HG03175 (cell line): ENCODE results near the gene TRIM50.
"Not testable (repeated sequence)": the region's sequence is repeated elsewhere in the genome, so short reads cannot be mapped to it uniquely, and the experiment has no call there.

Source experiments
- ATAC-seq: cut with Tn5 transposase; IDR thresholded peaks from one replicate; pipeline ENCODE4 v1.9.1; 2021; ENCODE audit warnings: mild to moderate bottlenecking, moderate library complexity; ENCODE audit not compliant: unreplicated experiment

Gene TRIM50

DNA sequence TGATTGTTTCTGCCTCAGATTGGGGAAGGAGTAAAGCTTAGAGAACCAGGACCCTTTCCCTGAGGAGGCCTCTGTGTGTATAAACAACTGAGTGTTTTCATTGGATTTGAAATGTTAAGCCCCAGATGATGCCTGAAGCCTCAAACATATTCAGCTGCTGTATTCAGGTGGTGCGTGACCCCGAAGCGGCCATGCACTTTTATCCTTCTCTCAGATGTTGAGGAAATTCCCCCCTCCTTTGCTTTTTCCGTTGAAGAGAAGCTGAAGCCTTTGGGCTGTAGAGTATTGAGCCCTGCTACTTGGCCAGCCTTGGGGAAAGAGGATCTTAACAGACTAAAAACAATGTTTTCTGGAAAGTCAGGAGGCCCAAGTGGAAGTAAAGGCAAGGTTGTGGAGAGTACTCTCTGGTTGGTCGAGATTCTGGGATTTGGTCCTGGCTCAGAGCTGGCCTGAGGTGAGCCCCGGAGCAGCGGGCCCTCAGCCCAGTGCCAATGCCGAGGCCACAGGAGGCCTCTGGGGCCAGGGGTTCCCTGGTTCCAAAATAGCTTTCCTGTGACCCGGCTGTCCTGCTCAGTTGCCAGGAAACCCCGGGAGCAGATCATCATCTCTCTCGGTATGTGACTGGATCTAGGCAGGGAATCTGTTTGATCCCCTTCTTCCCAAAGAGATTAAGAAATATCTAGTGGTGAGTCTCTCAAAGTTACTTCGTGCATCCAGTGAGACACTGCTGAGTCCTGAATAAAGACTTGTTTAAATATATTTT, 22.6 kb upstream of the TRIM50 start:
- no peak for ATAC-seq

GRCh38 chr7:73349763-73350162, 21.9 kb upstream of the TRIM50 start:
- ATAC-seq = no peak

DNA sequence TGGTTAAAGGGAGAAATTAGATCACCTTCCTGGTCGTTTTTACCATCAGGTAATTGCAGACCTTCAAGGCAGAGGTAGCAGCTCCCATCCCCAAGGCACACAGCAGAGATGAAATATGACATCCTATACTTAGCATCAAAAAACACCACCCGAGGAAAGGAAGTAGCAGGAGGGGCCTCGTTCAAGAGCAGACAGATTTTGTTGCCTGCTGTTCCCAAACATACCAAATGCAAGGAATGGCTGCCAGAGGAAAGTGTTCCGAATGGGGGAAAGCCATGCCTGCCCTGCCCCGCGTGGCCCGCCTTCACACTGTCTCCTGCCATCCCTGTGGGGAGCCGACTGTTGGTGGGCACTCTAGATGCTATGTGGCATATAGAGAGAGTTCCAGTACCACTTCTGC, 18.1 kb upstream of the TRIM50 start:
- ATAC-seq = no peak

GRCh38 chr7:73345538-73345937, 17.7 kb upstream of the TRIM50 start:
- ATAC-seq = no peak

DNA sequence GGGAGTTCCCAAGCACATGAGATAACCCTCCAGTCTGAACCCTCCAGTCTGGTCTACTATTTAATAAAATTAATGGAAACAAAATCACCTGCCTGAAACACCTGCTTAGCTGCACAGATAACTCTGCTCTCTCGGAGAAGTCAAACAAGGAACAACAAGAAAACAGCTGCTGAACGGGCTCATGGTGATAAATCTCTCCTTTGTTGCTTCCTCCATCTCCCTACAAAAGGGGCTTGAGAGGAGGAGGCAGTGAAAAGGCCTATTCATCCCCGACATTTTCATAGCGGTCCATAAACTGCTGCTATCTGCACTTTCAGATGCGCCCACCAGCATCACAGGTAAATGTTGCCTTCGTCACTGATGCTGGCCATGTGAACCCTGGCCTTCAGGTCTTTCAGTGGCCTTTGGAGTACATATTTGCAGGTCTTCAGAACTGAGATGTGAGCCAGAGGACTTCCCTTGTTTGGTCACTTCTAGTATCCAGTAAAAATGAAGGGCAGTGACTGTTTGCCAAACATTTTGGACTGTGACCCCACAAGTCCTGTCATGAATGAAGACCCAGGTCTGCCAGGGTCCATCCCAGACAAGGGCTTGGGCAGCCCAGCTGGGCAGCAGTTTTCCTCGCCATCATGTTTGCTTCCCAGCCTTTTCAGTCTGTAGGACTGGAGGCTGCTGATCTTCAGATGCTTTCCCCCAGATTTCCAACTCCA, 15.9 kb upstream of the TRIM50 start:
- no peak for ATAC-seq

GRCh38 chr7:73342645-73343044, 14.8 kb upstream of the TRIM50 start:
- ATAC-seq = no peak

DNA sequence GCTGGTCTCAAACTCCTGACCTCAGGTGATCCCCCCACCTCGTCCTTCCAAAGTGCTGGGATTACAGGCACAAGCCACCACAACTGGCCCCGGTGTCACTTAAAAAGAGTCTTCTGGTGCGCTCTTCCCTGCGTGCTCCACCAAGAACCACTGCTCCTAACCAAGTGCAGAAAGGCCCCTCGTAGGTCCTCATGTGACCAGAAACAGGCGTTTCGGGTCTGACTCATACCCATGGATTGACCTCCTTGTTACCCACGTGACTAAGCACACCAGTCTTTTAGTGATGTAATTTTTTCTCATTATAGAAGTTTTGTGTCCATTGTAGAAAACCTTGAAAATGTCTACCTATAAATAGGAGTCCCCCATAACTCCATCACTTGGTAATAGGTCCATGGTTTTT, 14.0 kb upstream of the TRIM50 start:
- ATAC-seq = no peak

GRCh38 chr7:73340514-73340913, 12.6 kb upstream of the TRIM50 start:
- ATAC-seq = no peak

DNA sequence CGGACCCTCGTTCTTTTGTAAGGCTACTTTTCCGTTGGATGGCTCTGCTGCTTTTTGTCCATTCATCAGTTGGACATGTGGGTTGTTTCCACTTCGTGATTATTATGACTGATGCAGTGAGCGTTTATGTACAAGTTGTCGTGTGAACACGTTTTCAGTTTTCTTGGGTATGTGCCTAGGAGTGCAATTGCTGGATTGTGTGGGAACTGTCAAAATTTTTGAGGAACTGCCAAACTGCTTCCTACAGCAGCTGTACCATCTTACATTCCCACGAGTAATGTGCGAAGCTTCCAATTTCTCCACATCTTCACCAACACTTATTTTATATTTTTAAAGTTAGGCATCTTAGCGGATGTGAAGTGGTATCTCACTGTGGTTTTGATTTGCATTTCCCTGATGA, 10.4 kb upstream of the TRIM50 start:
- no peak for ATAC-seq

- no peak for ATAC-seq
Observed at GRCh38 chr7:73332447-73332846, 4.6 kb upstream of the TRIM50 start.

DNA sequence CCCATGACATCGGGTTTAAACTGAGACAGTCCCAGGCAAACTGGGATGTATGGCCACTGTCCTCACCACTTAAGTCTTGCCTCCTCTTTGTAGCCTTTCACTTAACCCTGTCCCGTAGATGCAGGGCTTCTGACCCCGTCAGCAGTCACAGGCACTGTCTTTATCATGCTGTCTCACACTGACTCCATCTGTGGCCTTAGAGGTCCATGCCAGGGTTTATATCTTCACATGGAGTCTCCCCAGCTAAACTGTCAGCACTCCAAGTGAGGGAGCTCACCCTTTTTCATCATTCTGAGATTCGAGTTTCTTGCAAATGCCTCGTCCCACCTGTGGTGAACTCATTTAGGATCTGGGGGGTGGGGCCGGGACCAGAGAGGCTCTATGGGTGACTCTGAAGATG, 2.9 kb upstream of the TRIM50 start:
- ATAC-seq = no peak

DNA sequence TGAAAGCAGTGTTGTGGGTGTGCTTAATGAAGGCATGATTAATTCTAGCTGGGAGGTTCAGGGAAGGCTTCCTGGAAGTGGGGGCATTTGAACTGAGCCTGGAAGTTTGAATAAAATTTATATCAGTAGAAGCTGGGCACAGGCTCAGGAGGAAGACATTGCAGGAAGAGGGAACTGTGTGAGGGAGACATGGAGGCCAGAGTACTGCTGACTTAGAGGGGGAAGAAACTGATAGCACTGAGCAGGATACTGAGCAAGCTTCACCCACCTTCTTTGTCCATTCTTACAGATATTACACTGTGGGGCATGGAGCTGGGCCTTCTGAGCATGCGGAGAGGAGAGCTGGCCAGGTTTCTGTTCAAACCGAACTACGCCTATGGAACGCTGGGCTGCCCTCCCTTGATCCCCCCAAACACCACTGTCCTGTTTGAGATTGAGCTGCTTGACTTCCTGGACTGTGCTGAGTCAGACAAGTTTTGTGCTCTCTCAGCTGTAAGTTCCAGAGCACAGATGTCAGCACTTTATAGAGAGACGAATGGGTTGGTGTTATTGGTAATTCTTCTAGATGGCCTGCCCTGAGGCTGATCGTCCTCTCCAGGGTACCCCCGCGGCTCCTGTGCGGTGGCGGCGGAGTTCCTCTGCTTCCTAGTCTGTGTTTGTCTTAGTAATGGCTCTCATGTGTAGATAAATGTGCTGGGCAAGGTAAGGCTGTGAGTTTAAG, 2.1 kb upstream of the TRIM50 start:
- ATAC-seq = no peak

DNA sequence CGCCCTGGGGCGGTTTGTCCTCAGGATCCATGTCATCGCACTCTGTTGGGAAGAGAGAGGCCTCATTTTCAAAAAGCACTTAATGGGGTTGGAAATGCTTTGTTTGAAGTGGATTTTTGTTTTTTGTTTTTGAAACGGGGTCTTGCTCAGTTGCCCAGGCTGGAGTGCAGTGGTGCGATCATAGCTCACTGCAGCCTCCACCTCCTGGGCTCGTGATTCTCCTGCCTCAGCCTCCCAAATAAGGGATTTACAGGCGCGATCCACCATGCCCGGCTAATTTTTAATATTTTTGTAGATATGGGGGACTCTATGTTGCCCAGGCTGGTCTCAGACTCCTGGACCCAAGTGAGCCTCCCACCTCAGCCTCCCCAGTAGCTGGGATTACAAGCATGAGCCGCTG, 814 bp upstream of the TRIM50 start:
- no peak for ATAC-seq

DNA sequence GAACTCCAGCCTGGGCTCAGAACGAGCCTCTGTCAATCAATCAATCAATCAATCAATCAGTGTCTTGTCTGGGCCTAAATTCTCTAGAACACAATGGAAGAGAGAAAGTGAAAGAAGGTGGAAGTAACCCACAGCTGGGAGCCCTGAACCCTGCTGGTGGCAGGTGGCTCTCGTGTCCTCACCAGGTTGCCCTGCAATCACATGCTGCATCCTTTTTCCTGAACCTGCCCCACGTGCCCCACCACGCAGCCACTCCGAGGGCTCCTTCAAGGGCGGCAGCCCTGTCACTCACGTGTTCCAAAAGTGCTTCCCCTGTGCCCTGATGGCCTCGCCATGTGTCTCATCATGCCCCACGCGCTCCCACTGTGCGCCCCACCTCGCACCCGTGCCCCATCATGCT, 433 bp downstream of the TRIM50 start:
- not testable (repeated sequence) for ATAC-seq

GRCh38 chr7:73325424-73325823, 2.5 kb downstream of the TRIM50 start:
- ATAC-seq = not testable (repeated sequence)

DNA sequence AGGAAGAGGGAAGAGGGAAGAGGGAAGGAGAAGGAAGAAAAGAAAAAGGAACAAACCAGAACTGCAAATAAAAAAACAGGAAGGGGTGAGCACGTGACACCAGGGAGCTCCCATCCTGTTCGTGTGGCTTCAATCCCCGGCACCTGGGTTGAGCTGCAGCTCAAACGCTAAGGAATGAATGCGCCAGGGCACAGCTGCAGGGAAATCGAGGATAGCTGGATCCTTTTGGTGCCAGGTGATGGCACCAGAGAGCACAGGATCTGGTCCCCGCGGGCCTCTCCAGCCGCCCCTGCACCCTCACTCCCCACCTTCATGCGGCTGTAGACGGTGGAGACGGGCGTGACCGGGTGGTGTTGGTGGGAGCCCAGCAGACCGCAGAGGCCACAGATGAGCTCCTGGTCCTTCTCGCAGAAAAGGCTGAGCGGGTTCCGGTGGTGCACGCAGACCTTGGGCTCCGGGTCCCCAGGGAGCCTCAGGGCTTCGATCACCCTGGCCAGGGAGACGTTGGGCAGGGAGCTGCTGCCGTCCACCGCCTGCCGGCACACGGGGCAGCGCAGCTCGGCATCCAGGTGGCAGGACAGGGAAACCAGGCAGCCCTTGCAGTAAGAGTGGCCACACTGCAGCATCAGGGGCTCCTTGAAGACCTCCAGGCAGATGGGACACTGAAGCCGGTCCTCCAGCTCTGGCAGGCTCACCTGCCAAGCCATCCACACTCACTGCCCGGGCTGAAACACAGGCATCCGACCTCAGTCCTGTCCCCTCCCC, 3.6 kb downstream of the TRIM50 start:
- not testable (repeated sequence) for ATAC-seq

DNA sequence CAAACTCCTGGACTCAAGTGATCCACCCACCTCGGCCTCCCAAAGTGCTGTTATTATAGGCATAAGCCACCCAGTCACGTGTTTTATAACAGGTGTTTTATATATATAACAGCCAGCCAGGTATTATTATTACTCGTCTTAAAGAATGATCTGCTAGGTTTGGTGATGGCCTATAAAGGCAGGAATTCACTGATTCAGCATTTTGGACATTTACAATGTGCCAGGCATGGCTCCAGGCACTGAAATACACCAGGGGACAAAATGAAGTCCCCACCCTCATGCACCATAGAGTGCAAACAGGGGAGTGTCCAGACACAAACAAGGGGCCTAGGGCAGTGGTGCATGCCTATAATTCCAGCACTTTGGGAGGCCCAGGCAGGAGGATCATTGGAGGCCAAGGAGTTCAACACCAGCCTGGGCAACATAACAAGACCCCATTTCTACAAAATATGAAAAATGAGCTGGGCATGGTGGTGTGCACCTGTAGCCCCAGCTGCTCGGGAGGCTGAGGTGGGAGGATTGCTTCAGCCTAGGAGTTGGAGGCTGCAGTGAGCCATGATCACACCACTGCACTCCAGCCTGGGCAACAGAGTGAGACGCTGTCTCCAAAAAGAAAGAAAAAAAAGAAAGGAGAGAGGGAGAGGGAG, 4.3 kb downstream of the TRIM50 start:
- ATAC-seq = not testable (repeated sequence)

- not testable (repeated sequence) for ATAC-seq
Observed at GRCh38 chr7:73320009-73320408, 7.9 kb downstream of the TRIM50 start.

- not testable (repeated sequence) for ATAC-seq
Observed at GRCh38 chr7:73319541-73319940, 8.3 kb downstream of the TRIM50 start.

DNA sequence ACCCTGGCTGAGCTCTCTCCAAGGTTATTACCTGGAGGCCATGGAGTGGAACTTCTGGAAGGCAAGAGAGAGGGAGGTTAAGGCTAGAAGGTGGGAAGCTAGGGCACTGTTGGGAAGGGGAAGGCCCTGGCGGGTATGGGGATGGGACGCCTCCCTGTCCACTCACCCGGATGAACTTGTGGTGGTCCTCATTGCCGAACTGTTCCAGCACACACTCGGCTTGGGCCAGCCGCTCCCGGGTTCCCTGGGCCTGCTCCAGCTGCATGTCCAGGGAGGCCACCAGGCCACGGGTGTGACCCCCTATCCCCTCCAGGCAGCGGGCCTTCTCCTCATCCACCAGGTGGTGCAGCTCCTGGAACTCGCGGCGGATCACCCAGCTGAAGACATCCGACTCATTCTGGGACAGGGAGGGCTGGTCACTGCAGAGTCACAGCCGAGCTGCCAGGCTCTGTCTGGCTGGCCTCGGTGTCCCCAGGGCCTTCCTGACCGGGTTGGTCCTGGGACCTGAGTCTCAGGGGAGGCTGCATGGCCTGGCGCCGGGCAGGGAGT, 9.2 kb downstream of the TRIM50 start:
- ATAC-seq = not testable (repeated sequence)
